HFF-Myc (cell line): ENCODE results near the gene ADAMTS10.

ENCODE experiments used
- DNase-seq: peaks from one replicate; pipeline ENCODE4 v3.0.0-alpha.2; 2011; ENCODE audit warnings: low read depth; ENCODE audit errors: extremely low read depth
- H3K4me3 ChIP-seq: replicated peaks from 2 replicates; pipeline ENCODE4 v1.5.1; 2011; ENCODE audit warnings: low read depth, mild to moderate bottlenecking, control low read depth, low read length
- TF ChIP-seq, protein P1 (sequence below): IDR thresholded peaks from 2 replicates; pipeline ENCODE4 v1.5.1; 2012; ENCODE audit warnings: mild to moderate bottlenecking, low read depth, low read length, control low read depth; ENCODE audit errors: missing control alignments

The ADAMTS10 gene

DNA sequence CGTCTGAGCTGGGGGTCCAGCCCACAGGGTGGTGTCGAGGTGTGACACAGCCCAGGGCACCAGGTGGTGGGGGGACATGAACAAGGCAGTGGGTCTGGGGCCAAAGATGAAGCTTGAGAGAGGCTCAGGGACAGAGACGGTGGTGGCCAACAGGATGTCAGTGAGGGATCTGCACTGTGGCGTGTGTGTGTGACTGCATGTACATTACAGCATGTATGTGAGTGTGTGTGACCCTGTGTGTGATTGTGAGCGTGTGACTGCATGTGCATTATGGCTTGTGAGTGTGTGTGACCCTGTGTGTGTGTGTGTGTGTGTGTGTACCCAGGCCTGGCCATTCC lies 1.6 kb downstream of the ADAMTS10 start:
- TF ChIP-seq, protein P1, sequence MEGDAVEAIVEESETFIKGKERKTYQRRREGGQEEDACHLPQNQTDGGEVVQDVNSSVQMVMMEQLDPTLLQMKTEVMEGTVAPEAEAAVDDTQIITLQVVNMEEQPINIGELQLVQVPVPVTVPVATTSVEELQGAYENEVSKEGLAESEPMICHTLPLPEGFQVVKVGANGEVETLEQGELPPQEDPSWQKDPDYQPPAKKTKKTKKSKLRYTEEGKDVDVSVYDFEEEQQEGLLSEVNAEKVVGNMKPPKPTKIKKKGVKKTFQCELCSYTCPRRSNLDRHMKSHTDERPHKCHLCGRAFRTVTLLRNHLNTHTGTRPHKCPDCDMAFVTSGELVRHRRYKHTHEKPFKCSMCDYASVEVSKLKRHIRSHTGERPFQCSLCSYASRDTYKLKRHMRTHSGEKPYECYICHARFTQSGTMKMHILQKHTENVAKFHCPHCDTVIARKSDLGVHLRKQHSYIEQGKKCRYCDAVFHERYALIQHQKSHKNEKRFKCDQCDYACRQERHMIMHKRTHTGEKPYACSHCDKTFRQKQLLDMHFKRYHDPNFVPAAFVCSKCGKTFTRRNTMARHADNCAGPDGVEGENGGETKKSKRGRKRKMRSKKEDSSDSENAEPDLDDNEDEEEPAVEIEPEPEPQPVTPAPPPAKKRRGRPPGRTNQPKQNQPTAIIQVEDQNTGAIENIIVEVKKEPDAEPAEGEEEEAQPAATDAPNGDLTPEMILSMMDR, result no peak
- H3K4me3 ChIP-seq, result peak overlapping the region; percentile 55
- no peak for DNase-seq

DNA sequence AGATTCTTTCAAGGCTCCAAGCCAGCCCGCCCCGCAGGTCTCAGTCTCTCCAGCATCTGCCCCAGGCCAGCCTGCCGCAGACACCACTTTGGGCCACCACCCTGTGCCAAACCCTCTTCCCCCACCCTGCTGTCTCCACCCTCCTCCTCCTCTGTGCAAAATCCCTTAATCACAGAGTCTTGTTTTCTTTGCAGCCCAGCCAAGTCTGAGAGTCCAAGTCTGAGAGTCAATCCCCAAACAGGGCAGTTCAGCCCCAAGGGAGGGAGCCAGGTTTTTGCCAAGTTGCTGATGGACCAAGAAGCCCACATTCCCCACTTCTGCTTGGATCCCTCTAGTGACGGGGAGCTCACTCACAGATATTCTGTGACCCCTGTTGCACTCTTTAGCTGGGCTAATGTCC lies 3.1 kb downstream of the ADAMTS10 start:
- TF ChIP-seq, protein P1, result no peak
- no peak overlapping the region for H3K4me3 ChIP-seq
- no peak for DNase-seq

DNA sequence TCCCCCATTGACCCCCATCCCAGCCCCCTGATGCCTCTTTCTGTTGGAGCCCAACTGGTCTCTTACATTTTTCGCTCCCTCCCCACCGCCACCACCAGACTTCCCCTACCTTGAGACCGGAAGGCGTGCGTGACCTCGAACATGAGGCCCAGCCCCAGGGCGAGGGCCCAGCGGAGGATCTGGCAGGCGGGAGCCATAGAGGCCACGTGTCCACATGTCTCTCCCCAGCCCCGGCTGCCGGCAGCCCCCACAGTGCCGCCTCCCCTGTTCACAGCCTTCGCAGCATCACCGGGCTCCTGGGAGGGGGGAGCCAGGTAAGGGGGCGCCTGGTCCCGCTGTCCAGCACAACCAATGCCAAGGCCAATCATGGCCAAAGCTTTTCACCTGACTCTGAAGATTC lies 5.0 kb downstream of the ADAMTS10 start:
- TF ChIP-seq, protein P1, result no peak
- H3K4me3 ChIP-seq, result no peak overlapping the region
- DNase-seq, result no peak

DNA sequence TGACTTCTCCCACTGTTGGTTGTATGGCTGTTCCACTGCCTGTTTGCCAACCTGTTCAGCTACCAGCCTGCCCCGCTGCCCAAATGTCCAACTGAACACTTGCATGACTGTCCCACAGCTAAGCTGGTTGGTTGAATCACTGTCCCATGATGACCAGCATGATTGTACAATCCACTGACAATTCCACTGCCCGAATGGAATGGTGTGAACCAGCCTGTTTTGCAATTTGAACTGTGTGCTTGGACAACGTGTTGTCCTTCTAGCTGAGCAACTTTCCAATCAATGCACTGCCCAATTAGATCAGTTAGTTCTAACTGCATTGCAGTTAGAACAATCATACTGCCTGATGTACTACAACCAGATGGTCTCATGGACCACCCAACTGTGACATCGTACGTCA lies 8.7 kb downstream of the ADAMTS10 start:
- TF ChIP-seq, protein P1, result no peak
- no peak for DNase-seq
- H3K4me3 ChIP-seq, result no peak overlapping the region

DNA sequence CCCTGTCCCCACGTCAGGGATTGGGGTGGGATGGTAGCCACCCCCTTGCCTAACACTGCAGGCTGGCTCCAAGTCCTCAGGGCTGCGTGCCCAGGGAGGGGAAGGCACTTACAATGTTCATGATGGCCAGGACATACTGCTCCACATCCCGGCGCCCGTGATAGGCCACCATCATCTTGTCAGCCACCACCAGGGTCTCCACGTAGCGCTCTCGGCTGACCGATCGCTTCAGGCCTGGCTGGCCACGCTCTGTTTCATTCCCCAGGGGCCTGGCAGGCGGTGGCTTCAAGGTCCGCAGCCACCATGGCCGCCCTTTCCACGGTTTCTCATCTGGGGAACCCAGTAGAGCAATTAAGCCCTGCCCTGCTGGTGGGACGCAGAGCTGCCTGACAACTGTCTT lies 9.7 kb downstream of the ADAMTS10 start:
- no peak for DNase-seq
- H3K4me3 ChIP-seq, result no peak overlapping the region
- TF ChIP-seq, protein P1, result no peak

DNA sequence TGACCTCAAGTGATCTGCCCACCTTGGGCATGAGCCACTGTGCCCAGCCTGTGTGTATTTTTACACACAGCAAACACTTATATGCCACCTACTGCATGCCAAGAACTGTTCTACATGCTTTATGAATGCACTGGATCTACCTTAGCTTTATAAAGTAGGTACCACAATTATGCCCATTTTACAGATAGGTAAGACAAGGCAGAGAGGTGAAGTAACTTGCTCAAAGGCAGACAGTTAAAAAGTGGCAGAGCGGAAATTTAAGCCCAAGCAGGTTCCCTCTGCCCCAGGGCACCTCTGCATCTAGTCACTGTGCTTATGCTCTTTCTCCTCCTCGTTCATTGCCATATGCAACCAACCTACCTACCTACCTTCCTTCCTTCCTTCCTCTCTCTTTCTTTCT lies 10.5 kb downstream of the ADAMTS10 start:
- TF ChIP-seq, protein P1, result no peak
- no peak overlapping the region for H3K4me3 ChIP-seq
- DNase-seq, result no peak

DNA sequence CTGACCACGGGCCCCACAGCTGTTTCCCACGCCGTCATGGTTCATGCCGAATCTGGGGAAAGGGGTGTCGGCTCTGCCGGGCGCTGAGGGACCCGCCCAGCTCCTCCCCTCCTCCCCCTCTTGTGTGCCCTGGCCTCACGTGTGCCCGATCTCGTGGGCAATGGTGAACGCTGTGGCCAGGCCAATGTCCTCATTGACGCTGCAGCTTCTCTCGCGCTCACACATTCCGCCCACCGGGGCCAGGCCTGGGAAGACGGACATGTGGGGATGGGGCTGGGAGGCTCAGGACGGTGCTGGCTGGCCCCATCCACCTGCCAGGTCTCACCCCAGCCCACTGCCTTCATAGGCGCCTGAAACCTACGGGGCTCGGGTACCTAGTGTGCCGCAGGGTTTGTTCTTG lies 14.3 kb downstream of the ADAMTS10 start:
- TF ChIP-seq, protein P1, result no peak
- DNase-seq, result no peak
- H3K4me3 ChIP-seq, result no peak overlapping the region
